Keratinocyte (primary cell): ENCODE data around the gene EPS8L2. TPM values are rescaled to one million over a fixed set of nuclear protein-coding genes. Genes with fewer than 3 reads are reported as not detected.
"Not testable (repeated sequence)": the region's sequence is repeated elsewhere in the genome, so short reads cannot be mapped to it uniquely, and the experiment has no call there.

Experiments used
- DNase-seq: peaks from one replicate; pipeline ENCODE4 v3.0.0-alpha.2; 2011; ENCODE audit warnings: low read depth, missing footprints, low spot score
- FAIRE-seq: peaks from 2 replicates; lab custom pipeline; 2011; peaks lifted over from hg19 to GRCh38; lab: Jason Lieb, UNC
- H2AFZ ChIP-seq: 2 replicates; pipeline ENCODE4 v1.6.0; 2012; ENCODE audit warnings: low read length, control low read depth, inconsistent platforms; ENCODE audit not compliant: control insufficient read depth
- H3K27ac ChIP-seq: 2 replicates; pipeline ENCODE4 v1.5.1; 2011; ENCODE audit warnings: low read length; ENCODE audit not compliant: control insufficient read depth, insufficient read depth
- H3K27me3 ChIP-seq: 3 replicates; pipeline ENCODE4 v1.6.0; 2011; ENCODE audit warnings: low read length; ENCODE audit not compliant: control insufficient read depth, insufficient read depth; ENCODE audit errors: extremely low read depth
- H3K36me3 ChIP-seq, 2 experiments: 2 replicates in 1 of 2; 3 replicates in 1 of 2; pipeline ENCODE4 v1.5.1; 2011; ENCODE audit warnings: low read length in 2 of 2, mild to moderate bottlenecking in 1 of 2; ENCODE audit not compliant: control insufficient read depth in 2 of 2, insufficient read depth in 2 of 2; ENCODE audit errors: extremely low read depth in 1 of 2
- H3K4me1 ChIP-seq: 3 replicates; pipeline ENCODE4 v1.5.1; 2011; ENCODE audit warnings: low read length; ENCODE audit not compliant: control insufficient read depth, insufficient read depth; ENCODE audit errors: extremely low read depth
- H3K4me2 ChIP-seq: 3 replicates; pipeline ENCODE4 v1.6.0; 2011; ENCODE audit warnings: low read depth, low read length; ENCODE audit not compliant: control insufficient read depth, insufficient read depth; ENCODE audit errors: extremely low read depth
- H3K4me3 ChIP-seq, 3 experiments: fragments of 200-600 bp in 1 of 3; sonication (generic) in 1 of 3; 2 replicates in 2 of 3; 3 replicates in 1 of 3; pipeline ENCODE4 v1.5.1; 2011 to 2016; ENCODE audit warnings: low read length in 3 of 3, mild to moderate bottlenecking in 3 of 3, control low read depth in 2 of 3, inconsistent platforms in 1 of 3, low read depth in 1 of 3, mixed read lengths in 1 of 3, mixed run types in 1 of 3, moderate library complexity in 1 of 3; ENCODE audit not compliant: control insufficient read depth in 2 of 3, insufficient read depth in 2 of 3; ENCODE audit errors: extremely low read depth in 1 of 3
- H3K79me2 ChIP-seq: 2 replicates; pipeline ENCODE4 v1.6.0; 2012; ENCODE audit warnings: low read length; ENCODE audit not compliant: control insufficient read depth, insufficient read depth
- H3K9ac ChIP-seq: 3 replicates; pipeline ENCODE4 v1.6.0; 2011; ENCODE audit warnings: low read length; ENCODE audit not compliant: control insufficient read depth, insufficient read depth; ENCODE audit errors: extremely low read depth
- H3K9me1 ChIP-seq: 3 replicates; pipeline ENCODE4 v1.6.0; 2011; ENCODE audit warnings: low read length; ENCODE audit not compliant: control insufficient read depth, insufficient read depth; ENCODE audit errors: extremely low read depth
- H3K9me3 ChIP-seq: 2 replicates; pipeline ENCODE4 v1.5.1; 2012; ENCODE audit warnings: low read depth, low read length; ENCODE audit not compliant: control insufficient read depth
- H4K20me1 ChIP-seq: 3 replicates; pipeline ENCODE4 v1.6.0; 2011; ENCODE audit warnings: low read length; ENCODE audit not compliant: control insufficient read depth, insufficient read depth; ENCODE audit errors: extremely low read depth
- CTCF ChIP-seq, 3 experiments: IDR thresholded peaks in 1 of 3; conservative IDR thresholded peaks in 1 of 3; optimal IDR thresholded peaks in 1 of 3; 2 replicates in 2 of 3; 3 replicates in 1 of 3; pipeline versions ENCODE3 to v1.5.1; 2011; ENCODE audit warnings: low read length in 3 of 3, mild to moderate bottlenecking in 3 of 3, moderate library complexity in 2 of 3, control low read depth in 1 of 3, inconsistent platforms in 1 of 3; ENCODE audit not compliant: insufficient read depth in 2 of 3; ENCODE audit errors: extremely low read depth in 1 of 3
- EZH2 ChIP-seq: IDR thresholded peaks from one replicate; pipeline ENCODE4 v1.6.1; 2012; ENCODE audit warnings: inconsistent platforms, mild to moderate bottlenecking, low read length, moderate library complexity
- dilution Hi-C: fragments of 300-500 bp; cut with MboI; formaldehyde crosslinking; loops from one replicate; pipeline ENCODE4 v1.7.0; 2020; ENCODE audit warnings: low sequenced_read_pairs; ENCODE audit not compliant: extremely low pct_ligation_motif_present
- polyA plus RNA-seq, 5 experiments: library from polyadenylated mRNA; depleted of rRNA in 3 of 5; stranded (reverse) in 3 of 5; stranded (forward) in 1 of 5; unstranded in 1 of 5; fragments of >200 nt; gene quantifications; 1 replicate in 1 of 5; 2 replicates in 3 of 5; 3 replicates in 1 of 5; pipeline versions ENCODE4 v1.2.1 to v1.2.3, GENCODE V29; 2011 to 2012; ENCODE audit warnings: missing spikeins in 2 of 5, low read depth in 1 of 5, low replicate concordance in 1 of 5

Gene EPS8L2
- polyA plus RNA-seq, 1 donor (not counting 4 experiments of a cell fraction or from before 2014, with no cell fraction given), result 114 TPM

- no peak overlapping the region for H3K4me2 ChIP-seq
- DNase-seq (no peak), FAIRE-seq (no peak)
- no peaks in the 10 kb centered on the region for H3K9me1 ChIP-seq
- H3K27ac ChIP-seq, result no peak overlapping the region
- no peaks in the 10 kb centered on the region for H4K20me1 ChIP-seq
- no peaks in the 10 kb centered on the region for H3K9me3 ChIP-seq
- H2AFZ ChIP-seq, result no peak overlapping the region
- H3K4me3 ChIP-seq, result no peak overlapping the region
- H3K9ac ChIP-seq, result no peak overlapping the region
- no peaks in the 10 kb centered on the region for H3K27me3 ChIP-seq
- no peaks in the 10 kb centered on the region for H3K79me2 ChIP-seq
- peaks cover 14 to 16% of the 10 kb centered on the region in 2 experiments for H3K36me3 ChIP-seq
- TF ChIP-seq CTCF (optimal IDR thresholded peaks at IDR 0.05 in 1 of 3, IDR thresholded peaks at IDR 0.05 in 1 of 3, conservative IDR thresholded peaks at IDR 0.05 in 1 of 3; ENCODE audit: extremely low read depth in 1 of 3, insufficient read depth in 2 of 3, low read length in 3 of 3) (no peak), EZH2 (no peak)
- peaks cover 12% of the 10 kb centered on the region for H3K4me1 ChIP-seq
- dilution Hi-C loops, result no loop called here
These were observed 23.6 kb downstream of the EPS8L2 start for GRCh38 chr11:729492-730074.

- TF ChIP-seq CTCF (optimal IDR thresholded peaks at IDR 0.05 in 1 of 3, IDR thresholded peaks at IDR 0.05 in 1 of 3, conservative IDR thresholded peaks at IDR 0.05 in 1 of 3; ENCODE audit: extremely low read depth in 1 of 3, insufficient read depth in 2 of 3, low read length in 3 of 3) (no peak), EZH2 (no peak)
- dilution Hi-C loops, result no loop called here
- FAIRE-seq, result no peak
These were observed 27.0 kb downstream of the EPS8L2 start for GRCh38 chr11:733072-733471.

GRCh38 chr11:734541-734940, 28.5 kb downstream of the EPS8L2 start:
- H3K9me1 ChIP-seq, dilution Hi-C loops: not testable (repeated sequence)

More at GRCh38 chr11:733072-733471, 27.0 kb downstream of the EPS8L2 start:
- Histone ChIP-seq H3K4me1 (peaks cover 11% of the 10 kb centered on the region), H3K9ac (no peak overlapping the region), H3K4me2 (no peak overlapping the region), H4K20me1 (no peaks in the 10 kb centered on the region), H3K79me2 (no peaks in the 10 kb centered on the region), H3K9me1 (no peaks in the 10 kb centered on the region), H3K36me3 (no peaks in the 10 kb centered on the region), H3K4me3 (no peak overlapping the region), H3K9me3 (no peaks in the 10 kb centered on the region), H2AFZ (no peak overlapping the region), H3K27ac (no peak overlapping the region), H3K27me3 (no peaks in the 10 kb centered on the region)
- DNase-seq, result no peak

More at GRCh38 chr11:734541-734940, 28.5 kb downstream of the EPS8L2 start:
- H3K9me3 ChIP-seq, H3K9ac ChIP-seq, FAIRE-seq, H3K4me3 ChIP-seq, H3K4me2 ChIP-seq, H2AFZ ChIP-seq, H3K27me3 ChIP-seq, H3K27ac ChIP-seq, H3K79me2 ChIP-seq, H3K36me3 ChIP-seq, DNase-seq, H4K20me1 ChIP-seq: not testable (repeated sequence)
- H3K4me1 ChIP-seq, result peaks cover 13% of the 10 kb centered on the region
